MM.1S (cell line): ENCODE data around the gene RNF149.
"Not testable (repeated sequence)": the region's sequence is repeated elsewhere in the genome, so short reads cannot be mapped to it uniquely, and the experiment has no call there.

Experiments used
- DNase-seq: peaks from one replicate; pipeline ENCODE4 v3.0.0-alpha.2; 2015
- H2AFZ ChIP-seq: fragments of 300-600 bp; sonication (generic); 2 replicates; pipeline ENCODE4 v1.6.0; 2016; ENCODE audit warnings: antibody characterized with exemption, low read length
- H3F3A ChIP-seq: fragments of 300-600 bp; sonication (generic); 2 replicates; pipeline ENCODE4 v1.6.1; 2016; ENCODE audit warnings: mild to moderate bottlenecking, antibody characterized with exemption, low read length, moderate library complexity, mixed read lengths; ENCODE audit not compliant: insufficient read depth
- H3K27ac ChIP-seq: fragments of 300-600 bp; sonication (generic); 2 replicates; pipeline ENCODE4 v1.5.1; 2016; ENCODE audit warnings: mild to moderate bottlenecking, low read length
- H3K27me3 ChIP-seq: fragments of 300-600 bp; sonication (generic); replicated peaks from 2 replicates; pipeline ENCODE4 v1.6.0; 2016; ENCODE audit warnings: low read length; ENCODE audit not compliant: insufficient read depth
- H3K36me3 ChIP-seq: fragments of 300-600 bp; sonication (generic); replicated peaks from 2 replicates; pipeline ENCODE4 v1.6.1; 2016; ENCODE audit warnings: mild to moderate bottlenecking, low read length, mixed read lengths; ENCODE audit not compliant: insufficient read depth
- H3K4me1 ChIP-seq: fragments of 300-600 bp; sonication (generic); 2 replicates; pipeline ENCODE4 v1.6.1; 2016; ENCODE audit warnings: low read length, mixed read lengths
- H3K4me2 ChIP-seq: fragments of 300-600 bp; sonication (generic); 2 replicates; pipeline ENCODE4 v1.6.0; 2016; ENCODE audit warnings: low read depth, low read length
- H3K4me3 ChIP-seq: fragments of 300-600 bp; sonication (generic); 2 replicates; pipeline ENCODE4 v1.5.1; 2016; ENCODE audit warnings: low read length, mixed read lengths
- H3K79me2 ChIP-seq: fragments of 300-600 bp; sonication (generic); 2 replicates; pipeline ENCODE4 v1.6.1; 2016; ENCODE audit warnings: mixed run types, low read length, mixed read lengths
- H3K9ac ChIP-seq: fragments of 300-600 bp; sonication (generic); 2 replicates; pipeline ENCODE4 v1.6.1; 2016; ENCODE audit warnings: low read length, mixed read lengths
- H3K9me2 ChIP-seq: fragments of 300-600 bp; sonication (generic); replicated peaks from 2 replicates; pipeline ENCODE4 v1.6.1; 2016; ENCODE audit warnings: mild to moderate bottlenecking, low read length, mixed read lengths; ENCODE audit not compliant: insufficient read depth
- H3K9me3 ChIP-seq: fragments of 300-600 bp; sonication (generic); replicated peaks from 2 replicates; pipeline ENCODE4 v1.6.1; 2016; ENCODE audit warnings: mild to moderate bottlenecking, low read length, mixed read lengths; ENCODE audit not compliant: insufficient read depth
- H4K20me1 ChIP-seq: fragments of 300-600 bp; sonication (generic); 2 replicates; pipeline ENCODE4 v1.6.1; 2016; ENCODE audit warnings: mild to moderate bottlenecking, low read length, moderate library complexity, mixed read lengths; ENCODE audit not compliant: insufficient read depth
- EZH2 ChIP-seq: fragments of 300-600 bp; sonication (generic); optimal IDR thresholded peaks from 2 replicates; pipeline ENCODE3; 2017; ENCODE audit warnings: low read depth, mild to moderate bottlenecking, antibody characterized with exemption, low read length, mixed read lengths
- EZH2phosphoT487 ChIP-seq: fragments of 300-600 bp; sonication (generic); IDR thresholded peaks from 2 replicates; pipeline ENCODE4 v1.6.1; 2018; ENCODE audit warnings: antibody characterized with exemption, low read length
- TF ChIP-seq, protein P1 (sequence below): fragments of 300-600 bp; sonication (generic); IDR thresholded peaks from 2 replicates; pipeline ENCODE4 v1.5.1; 2016; ENCODE audit warnings: antibody characterized with exemption, low read length, mixed read lengths

The RNF149 gene

DNA sequence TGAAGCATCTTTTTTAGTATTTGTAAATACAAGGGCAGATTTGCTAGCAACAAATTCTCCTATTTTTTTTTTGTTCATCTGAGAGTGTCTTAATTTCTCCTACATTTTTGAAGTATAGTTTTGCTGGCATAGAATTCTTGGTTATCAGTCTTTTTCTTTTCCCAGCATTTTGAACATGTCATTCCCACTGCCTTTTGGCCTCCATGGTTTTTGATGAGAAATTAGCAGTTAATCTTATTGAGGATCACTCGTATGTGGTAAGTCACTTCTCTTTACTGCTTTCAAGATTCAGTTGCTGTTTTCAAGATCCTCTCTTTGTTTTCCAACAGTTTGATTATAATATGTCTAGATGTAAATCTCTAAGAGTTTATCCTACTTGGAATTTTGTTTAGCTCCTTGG lies 16.9 kb upstream of the RNF149 start:
- TF ChIP-seq EZH2phosphoT487 (no peak), EZH2 (no peak)
- TF ChIP-seq, protein P1, sequence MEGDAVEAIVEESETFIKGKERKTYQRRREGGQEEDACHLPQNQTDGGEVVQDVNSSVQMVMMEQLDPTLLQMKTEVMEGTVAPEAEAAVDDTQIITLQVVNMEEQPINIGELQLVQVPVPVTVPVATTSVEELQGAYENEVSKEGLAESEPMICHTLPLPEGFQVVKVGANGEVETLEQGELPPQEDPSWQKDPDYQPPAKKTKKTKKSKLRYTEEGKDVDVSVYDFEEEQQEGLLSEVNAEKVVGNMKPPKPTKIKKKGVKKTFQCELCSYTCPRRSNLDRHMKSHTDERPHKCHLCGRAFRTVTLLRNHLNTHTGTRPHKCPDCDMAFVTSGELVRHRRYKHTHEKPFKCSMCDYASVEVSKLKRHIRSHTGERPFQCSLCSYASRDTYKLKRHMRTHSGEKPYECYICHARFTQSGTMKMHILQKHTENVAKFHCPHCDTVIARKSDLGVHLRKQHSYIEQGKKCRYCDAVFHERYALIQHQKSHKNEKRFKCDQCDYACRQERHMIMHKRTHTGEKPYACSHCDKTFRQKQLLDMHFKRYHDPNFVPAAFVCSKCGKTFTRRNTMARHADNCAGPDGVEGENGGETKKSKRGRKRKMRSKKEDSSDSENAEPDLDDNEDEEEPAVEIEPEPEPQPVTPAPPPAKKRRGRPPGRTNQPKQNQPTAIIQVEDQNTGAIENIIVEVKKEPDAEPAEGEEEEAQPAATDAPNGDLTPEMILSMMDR = no peak

DNA sequence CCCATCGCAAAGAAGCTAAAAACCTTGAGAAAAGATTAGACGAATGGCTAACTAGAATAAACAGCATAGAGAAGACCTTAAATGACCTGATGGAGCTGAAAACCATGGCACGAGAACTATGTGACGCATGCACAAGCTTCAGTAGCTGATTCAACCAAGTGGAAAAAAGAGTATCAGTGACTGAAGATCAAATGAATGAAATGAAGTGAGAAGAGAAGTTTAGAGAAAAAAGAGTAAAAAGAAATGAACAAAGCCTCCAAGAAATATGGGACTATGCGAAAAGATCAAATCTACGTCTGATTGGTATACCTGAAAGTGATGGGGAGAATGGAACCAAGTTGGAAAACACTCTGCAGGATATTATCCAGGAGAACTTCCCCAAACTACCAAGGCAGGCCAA lies 8.1 kb upstream of the RNF149 start:
- H3K9ac ChIP-seq, H3K36me3 ChIP-seq, H3K4me1 ChIP-seq, H3K4me2 ChIP-seq, H4K20me1 ChIP-seq, DNase-seq, H2AFZ ChIP-seq, H3K4me3 ChIP-seq, H3K27me3 ChIP-seq, H3K27ac ChIP-seq, H3K79me2 ChIP-seq, H3K9me3 ChIP-seq, H3K9me2 ChIP-seq, H3F3A ChIP-seq: not testable (repeated sequence)

More for the DNA sequence above, 16.9 kb upstream of the RNF149 start:
- H3K27ac ChIP-seq = no peak overlapping the region
- no peak for DNase-seq
- H3K79me2 ChIP-seq = no peaks in the 10 kb centered on the region
- H3K4me2 ChIP-seq = no peak overlapping the region
- no peak overlapping the region for H3K4me3 ChIP-seq
- no peaks in the 10 kb centered on the region for H3K27me3 ChIP-seq
- no peak overlapping the region for H3K9ac ChIP-seq
- H3K36me3 ChIP-seq = no peaks in the 10 kb centered on the region
- H2AFZ ChIP-seq = no peak overlapping the region
- H3K9me3 ChIP-seq = no peaks in the 10 kb centered on the region
- no peaks in the 10 kb centered on the region for H3K9me2 ChIP-seq
- no peaks in the 10 kb centered on the region for H4K20me1 ChIP-seq
- no peaks in the 10 kb centered on the region for H3F3A ChIP-seq
- H3K4me1 ChIP-seq = peaks cover 13% of the 10 kb centered on the region

DNA sequence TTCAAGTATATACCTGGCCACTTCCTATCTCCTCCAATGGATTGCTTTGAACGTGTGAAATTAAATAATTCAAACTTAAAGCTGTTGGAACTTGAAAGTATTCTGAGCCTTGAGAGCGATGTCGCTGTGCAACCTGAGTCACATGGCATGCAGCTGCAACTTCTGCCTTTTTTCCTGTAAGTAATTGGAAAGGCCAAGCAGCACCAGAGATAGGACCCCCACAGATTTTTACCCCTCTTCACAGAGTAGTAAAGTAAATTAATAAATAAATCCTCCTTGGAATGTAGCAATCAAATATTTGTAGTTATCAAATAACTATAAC lies 3.2 kb upstream of the RNF149 start:
- DNase-seq = no peak
- H3K9me2 ChIP-seq = no peaks in the 10 kb centered on the region
- H3K9me3 ChIP-seq = no peaks in the 10 kb centered on the region
- TF ChIP-seq, protein P1 = no peak
- no peak for TF ChIP-seq EZH2
- TF ChIP-seq EZH2phosphoT487 = no peak
- no peaks in the 10 kb centered on the region for H4K20me1 ChIP-seq
- no peak overlapping the region for H3K4me3 ChIP-seq
- peaks cover 17% of the 10 kb centered on the region for H3K79me2 ChIP-seq
- no peak overlapping the region for H3K9ac ChIP-seq
- no peak overlapping the region for H3K27ac ChIP-seq
- peaks cover 9% of the 10 kb centered on the region for H3F3A ChIP-seq
- H3K36me3 ChIP-seq = no peaks in the 10 kb centered on the region
- H3K4me2 ChIP-seq = no peak overlapping the region
- peaks cover 6% of the 10 kb centered on the region; the same call in 1 of the 2 replicates for H3K4me1 ChIP-seq
- H2AFZ ChIP-seq = no peak overlapping the region
- H3K27me3 ChIP-seq = no peaks in the 10 kb centered on the region

DNA sequence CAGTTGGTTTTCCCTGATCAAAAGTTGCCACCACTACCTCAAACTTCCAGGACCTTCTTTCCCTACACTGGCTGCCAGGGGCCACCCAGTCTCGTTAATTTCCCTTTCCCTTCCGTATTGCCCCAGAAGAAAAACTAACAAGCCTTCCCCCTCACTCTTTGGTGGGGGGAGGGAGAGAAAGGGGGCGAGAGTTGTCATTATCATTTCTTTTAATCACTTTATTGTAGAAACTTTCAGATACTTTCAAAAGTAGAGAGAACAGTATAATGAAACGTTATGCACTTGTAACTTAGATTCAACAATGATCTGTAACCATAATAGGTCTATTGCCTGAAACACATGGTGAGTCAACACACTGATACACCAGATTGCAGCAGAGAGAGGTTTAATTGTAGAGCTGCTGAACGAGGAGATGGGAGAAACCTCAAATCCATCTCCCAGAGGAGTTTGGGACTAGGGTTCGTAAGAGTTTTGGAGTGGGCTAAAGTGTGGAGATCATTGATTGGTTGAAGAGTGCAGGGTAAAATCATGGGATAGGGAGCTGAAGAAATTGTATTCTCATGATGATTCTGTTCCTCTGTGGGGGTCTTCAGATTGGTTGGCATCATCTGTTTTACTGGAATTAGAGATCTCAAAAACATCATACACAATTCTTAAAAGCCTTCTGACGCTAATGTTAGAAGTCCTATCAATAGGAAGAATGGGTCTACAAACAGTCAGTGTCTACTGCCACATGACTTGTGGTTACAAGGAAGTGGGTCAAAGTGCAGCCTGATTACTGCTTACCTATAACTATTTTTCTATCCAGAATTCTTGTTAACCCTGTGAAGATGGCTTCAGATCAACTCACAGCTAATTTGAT lies 2.6 kb upstream of the RNF149 start:
- Histone ChIP-seq H3K27ac (no peak overlapping the region), H2AFZ (no peak overlapping the region), H3K9ac (no peak overlapping the region), H3K4me3 (no peak overlapping the region), H3F3A (peaks cover 15% of the 10 kb centered on the region), H4K20me1 (no peaks in the 10 kb centered on the region), H3K27me3 (no peaks in the 10 kb centered on the region), H3K4me2 (no peak overlapping the region), H3K79me2 (peaks cover 23% of the 10 kb centered on the region), H3K4me1 (peaks cover 6% of the 10 kb centered on the region), H3K9me2 (no peaks in the 10 kb centered on the region), H3K9me3 (no peaks in the 10 kb centered on the region), H3K36me3 (no peaks in the 10 kb centered on the region)
- TF ChIP-seq EZH2phosphoT487 (no peak), EZH2 (no peak)
- TF ChIP-seq, protein P1 = no peak
- DNase-seq = no peak
